Erythroblast (primary cell): ENCODE data around the gene DENND4C.

Source experiments
- GATA1 ChIP-seq: IDR thresholded peaks from 2 replicates; pipeline ENCODE4 v1.6.1; 2011; ENCODE audit warnings: low read depth, mild to moderate bottlenecking, control low read depth, low read length, moderate library complexity
- POLR2A ChIP-seq: IDR thresholded peaks from 2 replicates; pipeline ENCODE4 v1.6.1; 2011; ENCODE audit warnings: mild to moderate bottlenecking, low read length

DNA sequence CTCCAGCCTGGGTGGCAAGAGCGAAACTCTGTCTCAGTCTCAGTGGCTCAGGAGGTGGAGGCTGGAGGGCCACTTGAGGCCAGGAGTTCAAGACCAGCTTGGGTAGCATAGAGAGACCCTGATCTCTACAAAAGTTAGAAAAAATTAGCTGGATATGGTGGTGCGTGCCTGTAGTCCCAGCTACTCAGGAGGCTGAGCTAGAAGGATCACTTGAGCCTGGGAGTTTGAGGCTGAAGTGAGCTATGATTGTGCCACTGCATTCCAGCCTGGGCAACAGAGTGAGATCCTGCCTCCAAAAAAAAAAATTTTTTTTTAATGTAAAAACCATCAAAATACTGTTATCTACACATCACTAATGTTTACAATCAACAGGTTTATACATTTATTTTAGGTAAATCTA lies 24.6 kb downstream of the DENND4C start:
- TF ChIP-seq POLR2A (no peak), GATA1 (no peak)
